ENCODE measurements around the gene C1orf21.

C1orf21 gene

GRCh38 chr1:184568148-184568547 is 181.3 kb downstream of the C1orf21 start:
- H3K27me3 ChIP-seq (ENCODE audit: control insufficient read depth, low read length): peaks cover 8% of the 10 kb centered on the region; the same call in 1 of the 2 replicates
- H3K9me2 ChIP-seq (replicated peaks; ENCODE audit: control insufficient read depth, low read length): no peaks in the 10 kb centered on the region
- H3K27ac ChIP-seq (ENCODE audit: low read depth, low read length): no peak overlapping the region
- no peaks in the 10 kb centered on the region for H3K79me2 ChIP-seq (ENCODE audit: control insufficient read depth, low read length)
- no peaks in the 10 kb centered on the region for H3K36me3 ChIP-seq (ENCODE audit: control insufficient read depth, low read length)
- TF ChIP-seq EZH2phosphoT487 (IDR thresholded peaks at IDR 0.05; ENCODE audit: borderline replicate concordance, low read length) (no peak), CTCF (IDR thresholded peaks at IDR 0.05; ENCODE audit: low read depth, low read length, poor library complexity, severe bottlenecking) (no peak)
- no peaks in the 10 kb centered on the region for H3K4me1 ChIP-seq (ENCODE audit: control insufficient read depth, low read length)
- H3K4me2 ChIP-seq (ENCODE audit: low read length): no peak overlapping the region
- no peaks in the 10 kb centered on the region for H3F3A ChIP-seq (ENCODE audit: control insufficient read depth, insufficient read depth)
- H3K9me3 ChIP-seq (ENCODE audit: control insufficient read depth, insufficient read depth, low read length): no peaks in the 10 kb centered on the region
- no peak overlapping the region for H3K4me3 ChIP-seq (ENCODE audit: low read length)
- H4K20me1 ChIP-seq (ENCODE audit: control insufficient read depth, insufficient read depth, low read depth, low read length): no peaks in the 10 kb centered on the region

- Histone ChIP-seq H3K4me2 (ENCODE audit: low read length) (no peak overlapping the region), H3K79me2 (ENCODE audit: control insufficient read depth, low read length) (no peaks in the 10 kb centered on the region), H3K36me3 (ENCODE audit: control insufficient read depth, low read length) (no peaks in the 10 kb centered on the region), H4K20me1 (ENCODE audit: control insufficient read depth, insufficient read depth, low read depth, low read length) (no peaks in the 10 kb centered on the region), H3K4me3 (ENCODE audit: low read length) (no peak overlapping the region), H3F3A (ENCODE audit: control insufficient read depth, insufficient read depth) (no peaks in the 10 kb centered on the region), H3K9me3 (ENCODE audit: control insufficient read depth, insufficient read depth, low read length) (no peaks in the 10 kb centered on the region), H3K9me2 (replicated peaks; ENCODE audit: control insufficient read depth, low read length) (no peaks in the 10 kb centered on the region), H3K27ac (ENCODE audit: low read depth, low read length) (no peak overlapping the region), H3K27me3 (ENCODE audit: control insufficient read depth, low read length) (peaks cover 5% of the 10 kb centered on the region; the same call in 1 of the 2 replicates), H3K4me1 (ENCODE audit: control insufficient read depth, low read length) (no peaks in the 10 kb centered on the region)
- TF ChIP-seq CTCF (IDR thresholded peaks at IDR 0.05; ENCODE audit: low read depth, low read length, poor library complexity, severe bottlenecking) (no peak), EZH2phosphoT487 (IDR thresholded peaks at IDR 0.05; ENCODE audit: borderline replicate concordance, low read length) (no peak)
Measured at GRCh38 chr1:184569106-184569505, 182.3 kb downstream of the C1orf21 start.

- Histone ChIP-seq H4K20me1 (ENCODE audit: control insufficient read depth, insufficient read depth, low read depth, low read length) (no peaks in the 10 kb centered on the region), H3F3A (ENCODE audit: control insufficient read depth, insufficient read depth) (no peaks in the 10 kb centered on the region), H3K27ac (ENCODE audit: low read depth, low read length) (no peak overlapping the region), H3K4me3 (ENCODE audit: low read length) (no peak overlapping the region), H3K4me2 (ENCODE audit: low read length) (no peak overlapping the region), H3K36me3 (ENCODE audit: control insufficient read depth, low read length) (no peaks in the 10 kb centered on the region), H3K79me2 (ENCODE audit: control insufficient read depth, low read length) (no peaks in the 10 kb centered on the region), H3K9me2 (replicated peaks; ENCODE audit: control insufficient read depth, low read length) (no peaks in the 10 kb centered on the region), H3K9me3 (ENCODE audit: control insufficient read depth, insufficient read depth, low read length) (no peaks in the 10 kb centered on the region), H3K27me3 (ENCODE audit: control insufficient read depth, low read length) (no peaks in the 10 kb centered on the region), H3K4me1 (ENCODE audit: control insufficient read depth, low read length) (no peaks in the 10 kb centered on the region)
- no peak for TF ChIP-seq EZH2phosphoT487 (IDR thresholded peaks at IDR 0.05; ENCODE audit: borderline replicate concordance, low read length)
- TF ChIP-seq CTCF (IDR thresholded peaks at IDR 0.05; ENCODE audit: low read depth, low read length, poor library complexity, severe bottlenecking): no peak
Measured at GRCh38 chr1:184574588-184574987, 187.8 kb downstream of the C1orf21 start.

GRCh38 chr1:184576822-184577221 is 190.0 kb downstream of the C1orf21 start:
- no peaks in the 10 kb centered on the region for H3K27me3 ChIP-seq (ENCODE audit: control insufficient read depth, low read length)
- no peaks in the 10 kb centered on the region for H3F3A ChIP-seq (ENCODE audit: control insufficient read depth, insufficient read depth)
- no peaks in the 10 kb centered on the region for H3K4me1 ChIP-seq (ENCODE audit: control insufficient read depth, low read length)
- H3K4me3 ChIP-seq (ENCODE audit: low read length): no peak overlapping the region
- H3K9me3 ChIP-seq (ENCODE audit: control insufficient read depth, insufficient read depth, low read length): no peaks in the 10 kb centered on the region
- TF ChIP-seq CTCF (IDR thresholded peaks at IDR 0.05; ENCODE audit: low read depth, low read length, poor library complexity, severe bottlenecking) (no peak), EZH2phosphoT487 (IDR thresholded peaks at IDR 0.05; ENCODE audit: borderline replicate concordance, low read length) (no peak)
- H4K20me1 ChIP-seq (ENCODE audit: control insufficient read depth, insufficient read depth, low read depth, low read length): no peaks in the 10 kb centered on the region
- no peak overlapping the region for H3K4me2 ChIP-seq (ENCODE audit: low read length)
- no peaks in the 10 kb centered on the region for H3K36me3 ChIP-seq (ENCODE audit: control insufficient read depth, low read length)
- H3K9me2 ChIP-seq (replicated peaks; ENCODE audit: control insufficient read depth, low read length): no peaks in the 10 kb centered on the region
- no peaks in the 10 kb centered on the region for H3K79me2 ChIP-seq (ENCODE audit: control insufficient read depth, low read length)
- no peak overlapping the region for H3K27ac ChIP-seq (ENCODE audit: low read depth, low read length)

Data from DOHH2 (cell line).